HG02943 (cell line): ENCODE results near the gene PTGS1.
A peak's percentile ranks its signal among the peaks of the same experiment; 100 is the strongest.
"Not testable (repeated sequence)": the region's sequence is repeated elsewhere in the genome, so short reads cannot be mapped to it uniquely, and the experiment has no call there.

Experiments used
- ATAC-seq: cut with Tn5 transposase; IDR thresholded peaks from one replicate; pipeline ENCODE4 v1.9.1; 2021; ENCODE audit warnings: mild to moderate bottlenecking, low read depth, moderate library complexity; ENCODE audit not compliant: unreplicated experiment

PTGS1 gene

GRCh38 chr9:122370869-122371755, at the start of gene PTGS1:
PTGS1 (plus strand) TSS chr9:122371024; CDS start chr9:122371085, 61 bp downstream.
- peak; percentile 65 for ATAC-seq

GRCh38 chr9:122322553-122322952, 48.3 kb upstream of the PTGS1 start:
- ATAC-seq: no peak

- not testable (repeated sequence) for ATAC-seq
These were observed 46.2 kb upstream of the PTGS1 start for GRCh38 chr9:122324665-122325064.

- ATAC-seq: no peak
These were observed 45.7 kb upstream of the PTGS1 start for GRCh38 chr9:122325124-122325523.

GRCh38 chr9:122327175-122327574, 43.6 kb upstream of the PTGS1 start:
- ATAC-seq: no peak

- ATAC-seq: no peak
These were observed 41.2 kb upstream of the PTGS1 start for GRCh38 chr9:122329597-122329996.

- ATAC-seq: not testable (repeated sequence)
These were observed 40.4 kb upstream of the PTGS1 start for GRCh38 chr9:122330466-122330865.

- no peak for ATAC-seq
These were observed 39.3 kb upstream of the PTGS1 start for GRCh38 chr9:122331523-122331927.

GRCh38 chr9:122332083-122332482, 38.7 kb upstream of the PTGS1 start:
- no peak for ATAC-seq

- no peak for ATAC-seq
These were observed 38.2 kb upstream of the PTGS1 start for GRCh38 chr9:122332644-122333043.

GRCh38 chr9:122333169-122333808, 37.5 kb upstream of the PTGS1 start:
- no peak for ATAC-seq

- ATAC-seq: no peak
These were observed 35.9 kb upstream of the PTGS1 start for GRCh38 chr9:122334916-122335315.

GRCh38 chr9:122336189-122336588, 34.6 kb upstream of the PTGS1 start:
- no peak for ATAC-seq

GRCh38 chr9:122336866-122337555, 33.8 kb upstream of the PTGS1 start:
- no peak for ATAC-seq

- no peak for ATAC-seq
These were observed 33.3 kb upstream of the PTGS1 start for GRCh38 chr9:122337556-122337929.

- no peak for ATAC-seq
These were observed 32.3 kb upstream of the PTGS1 start for GRCh38 chr9:122338536-122338935.

GRCh38 chr9:122338994-122339393, 31.8 kb upstream of the PTGS1 start:
- ATAC-seq: no peak

- ATAC-seq: no peak
These were observed 31.2 kb upstream of the PTGS1 start for GRCh38 chr9:122339579-122339978.

GRCh38 chr9:122340161-122340560, 30.7 kb upstream of the PTGS1 start:
- no peak for ATAC-seq

GRCh38 chr9:122342323-122343050, 28.3 kb upstream of the PTGS1 start:
- ATAC-seq: no peak
